Epithelial cell of proximal tubule (primary cell): ENCODE data around the gene SMAD4. TPM values are rescaled to one million over a fixed set of nuclear protein-coding genes. Genes with fewer than 3 reads are reported as not detected.

ENCODE experiments used
- DNase-seq: peaks from one replicate; pipeline ENCODE4 v3.0.0-alpha.2; 2011; ENCODE audit warnings: low read depth
- H3K4me3 ChIP-seq: 2 replicates; pipeline ENCODE4 v1.5.1; 2011; ENCODE audit warnings: low read depth, mild to moderate bottlenecking, low read length
- total RNA-seq: library from RNA; depleted of rRNA; stranded (reverse); fragments of >200 nt; gene quantifications from 2 replicates; pipeline ENCODE4 v1.2.3, GENCODE V29; 2015
- TF ChIP-seq, protein P1 (sequence below): conservative IDR thresholded peaks from 2 replicates; pipeline ENCODE4 v1.5.1; 2012; ENCODE audit warnings: low read depth, mild to moderate bottlenecking, low read length

SMAD4 gene
- total RNA-seq, 1 donor from 2014 or later, result 82.6 TPM

- DNase-seq, result no peak
- TF ChIP-seq, protein P1, sequence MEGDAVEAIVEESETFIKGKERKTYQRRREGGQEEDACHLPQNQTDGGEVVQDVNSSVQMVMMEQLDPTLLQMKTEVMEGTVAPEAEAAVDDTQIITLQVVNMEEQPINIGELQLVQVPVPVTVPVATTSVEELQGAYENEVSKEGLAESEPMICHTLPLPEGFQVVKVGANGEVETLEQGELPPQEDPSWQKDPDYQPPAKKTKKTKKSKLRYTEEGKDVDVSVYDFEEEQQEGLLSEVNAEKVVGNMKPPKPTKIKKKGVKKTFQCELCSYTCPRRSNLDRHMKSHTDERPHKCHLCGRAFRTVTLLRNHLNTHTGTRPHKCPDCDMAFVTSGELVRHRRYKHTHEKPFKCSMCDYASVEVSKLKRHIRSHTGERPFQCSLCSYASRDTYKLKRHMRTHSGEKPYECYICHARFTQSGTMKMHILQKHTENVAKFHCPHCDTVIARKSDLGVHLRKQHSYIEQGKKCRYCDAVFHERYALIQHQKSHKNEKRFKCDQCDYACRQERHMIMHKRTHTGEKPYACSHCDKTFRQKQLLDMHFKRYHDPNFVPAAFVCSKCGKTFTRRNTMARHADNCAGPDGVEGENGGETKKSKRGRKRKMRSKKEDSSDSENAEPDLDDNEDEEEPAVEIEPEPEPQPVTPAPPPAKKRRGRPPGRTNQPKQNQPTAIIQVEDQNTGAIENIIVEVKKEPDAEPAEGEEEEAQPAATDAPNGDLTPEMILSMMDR, result no peak
- H3K4me3 ChIP-seq, result no peak overlapping the region
Measured at GRCh38 chr18:51037230-51037629, 7.2 kb downstream of the SMAD4 start.

GRCh38 chr18:51038110-51038509 is 8.1 kb downstream of the SMAD4 start:
- H3K4me3 ChIP-seq, result no peak overlapping the region
- TF ChIP-seq, protein P1, result no peak
- no peak for DNase-seq

GRCh38 chr18:51039138-51040112 is 9.4 kb downstream of the SMAD4 start:
- TF ChIP-seq, protein P1, result no peak
- DNase-seq, result no peak
- H3K4me3 ChIP-seq, result no peak overlapping the region

- no peak overlapping the region for H3K4me3 ChIP-seq
- TF ChIP-seq, protein P1, result no peak
- no peak for DNase-seq
Measured at GRCh38 chr18:51041677-51042352, 11.8 kb downstream of the SMAD4 start.

DNA sequence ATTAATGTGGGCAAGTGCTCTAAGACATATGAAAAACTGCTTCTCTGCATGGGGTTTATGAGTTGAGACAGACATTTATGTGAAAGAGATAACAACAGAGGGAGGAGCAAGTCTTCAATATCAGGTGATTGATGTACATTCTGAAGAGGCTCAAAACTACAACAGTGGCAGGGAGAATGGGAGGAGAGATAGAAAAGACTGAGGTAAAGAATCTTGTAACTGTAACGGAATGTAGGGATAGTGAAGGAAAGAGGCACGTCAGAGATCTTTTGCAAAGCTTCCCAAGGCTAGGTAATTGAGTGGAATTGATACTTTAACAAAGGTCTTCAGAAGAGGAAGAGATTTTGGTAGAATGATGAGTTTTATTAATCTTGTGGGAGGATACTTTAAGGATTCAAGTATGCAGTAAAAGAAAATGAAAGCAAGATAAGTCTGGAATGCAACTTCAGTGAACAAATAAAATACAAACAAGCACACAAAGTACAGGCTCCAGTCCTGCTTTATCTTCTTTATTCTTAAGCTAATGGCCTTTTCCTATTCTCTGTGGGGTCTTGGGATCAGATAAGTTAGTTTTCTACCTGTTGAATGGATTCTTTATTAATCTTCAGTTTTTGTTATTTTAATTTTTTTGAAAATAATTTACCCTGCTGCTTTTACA is 15.0 kb downstream of the SMAD4 start:
- peak overlapping the region; percentile 1 for H3K4me3 ChIP-seq
- TF ChIP-seq, protein P1, result no peak
- DNase-seq, result no peak

DNA sequence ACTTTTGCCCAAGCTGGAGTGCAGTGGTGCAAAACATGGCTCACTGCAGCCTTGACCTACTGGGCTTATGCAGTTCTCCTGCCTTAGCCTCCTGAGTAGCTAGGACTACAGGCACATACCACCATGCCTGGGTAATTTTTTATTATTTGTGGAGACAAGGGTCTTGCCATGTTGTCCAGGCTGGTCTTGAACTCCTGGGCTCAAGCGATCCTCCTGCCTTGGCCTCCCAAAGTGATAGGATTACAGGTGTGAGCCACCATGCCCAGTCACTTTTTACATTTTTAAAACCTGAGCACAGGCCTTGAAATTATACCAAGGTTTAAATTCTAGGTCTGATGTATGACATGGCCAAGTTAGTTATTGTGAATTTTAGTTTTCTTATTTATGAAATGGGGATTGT is 18.2 kb downstream of the SMAD4 start:
- DNase-seq, result no peak
- TF ChIP-seq, protein P1, result no peak
- no peak overlapping the region for H3K4me3 ChIP-seq
